HS-5 (cell line): ENCODE measurements around the gene CAPN3.
A peak's percentile ranks its signal among the peaks of the same experiment; 100 is the strongest.
"Not testable (repeated sequence)": the region's sequence is repeated elsewhere in the genome, so short reads cannot be mapped to it uniquely, and the experiment has no call there.

Experiments
- DNase-seq: peaks from one replicate; pipeline ENCODE4 v3.0.0-alpha.2; 2012; ENCODE audit warnings: low read depth

Gene CAPN3

DNA sequence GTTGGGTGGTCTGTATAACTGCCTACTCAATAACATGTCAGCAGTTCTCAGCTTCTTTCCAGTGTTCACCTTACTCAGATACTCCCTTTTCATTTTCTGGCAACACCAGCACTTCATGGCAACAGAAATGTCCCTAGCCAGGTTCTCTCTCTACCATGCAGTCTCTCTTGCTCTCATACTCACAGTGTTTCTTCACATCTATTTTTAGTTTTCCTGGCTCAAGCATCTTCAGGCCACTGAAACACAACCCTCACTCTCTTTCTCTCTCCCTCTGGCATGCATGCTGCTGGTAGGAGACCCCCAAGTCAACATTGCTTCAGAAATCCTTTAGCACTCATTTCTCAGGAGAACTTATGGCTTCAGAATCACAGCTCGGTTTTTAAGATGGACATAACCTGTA, at the start of gene CAPN3:
TSS of gene CAPN3 (plus strand) at position 253 of the 400 bp plus-strand sequence. CDS start 305 bp downstream, outside the sequence.
- DNase-seq: no peak

DNA sequence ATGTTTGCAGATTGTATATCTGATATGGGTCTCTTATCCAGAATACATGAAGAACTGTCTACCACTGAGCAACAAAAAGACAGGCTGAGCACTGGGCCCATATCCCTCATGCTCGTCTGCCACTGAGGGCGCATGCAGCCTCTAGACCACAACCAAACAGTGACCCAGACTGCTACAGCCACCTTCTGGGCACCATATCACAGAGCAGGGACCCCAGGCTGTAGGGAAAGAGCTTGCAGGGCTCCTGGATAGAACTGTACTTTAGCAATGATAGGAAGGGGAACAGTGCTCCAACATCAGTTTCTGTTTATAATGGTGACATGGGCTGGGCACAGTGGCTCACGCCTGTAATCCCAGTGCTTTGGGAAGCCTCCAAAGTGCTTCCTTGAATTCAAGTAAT, 45.8 kb upstream of the CAPN3 start:
- DNase-seq: no peak

DNA sequence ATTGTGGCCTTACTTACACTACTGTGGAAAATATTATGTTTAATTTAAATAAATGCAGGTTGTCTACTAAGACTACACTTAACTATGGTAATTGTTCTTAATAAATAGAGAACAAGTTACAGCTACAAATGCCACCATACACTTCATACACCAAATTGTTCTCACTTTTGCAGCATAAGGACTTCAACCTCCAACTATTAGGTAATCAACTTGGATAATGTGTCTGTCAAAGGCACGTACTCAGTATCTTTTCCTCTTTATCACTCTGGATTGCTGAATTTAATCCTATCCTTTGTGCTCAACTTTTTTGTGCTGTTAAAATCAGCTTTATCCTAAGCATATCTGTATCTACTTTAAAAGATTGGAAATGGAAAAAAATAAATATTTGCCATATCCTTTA, 44.5 kb upstream of the CAPN3 start:
- no peak for DNase-seq

DNA sequence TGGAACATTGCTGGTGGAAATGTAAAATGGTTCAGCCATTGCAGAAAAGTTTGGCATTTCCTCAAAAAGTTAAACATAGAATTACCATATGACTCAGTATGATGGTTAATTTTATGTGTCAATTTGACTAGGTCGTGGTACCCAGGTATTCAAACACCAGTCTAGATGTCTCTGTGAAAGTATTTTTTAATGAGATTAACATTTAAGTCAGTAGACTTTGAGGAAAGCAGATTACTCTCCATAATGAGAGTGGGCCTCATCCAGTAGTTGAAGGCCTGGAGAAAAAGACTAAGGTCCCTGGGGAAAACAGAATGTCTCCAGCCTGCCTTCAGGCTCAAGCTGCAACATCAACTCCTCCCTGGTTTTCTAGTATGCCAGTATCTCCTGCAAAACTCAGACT, 43.8 kb upstream of the CAPN3 start:
- no peak for DNase-seq

DNA sequence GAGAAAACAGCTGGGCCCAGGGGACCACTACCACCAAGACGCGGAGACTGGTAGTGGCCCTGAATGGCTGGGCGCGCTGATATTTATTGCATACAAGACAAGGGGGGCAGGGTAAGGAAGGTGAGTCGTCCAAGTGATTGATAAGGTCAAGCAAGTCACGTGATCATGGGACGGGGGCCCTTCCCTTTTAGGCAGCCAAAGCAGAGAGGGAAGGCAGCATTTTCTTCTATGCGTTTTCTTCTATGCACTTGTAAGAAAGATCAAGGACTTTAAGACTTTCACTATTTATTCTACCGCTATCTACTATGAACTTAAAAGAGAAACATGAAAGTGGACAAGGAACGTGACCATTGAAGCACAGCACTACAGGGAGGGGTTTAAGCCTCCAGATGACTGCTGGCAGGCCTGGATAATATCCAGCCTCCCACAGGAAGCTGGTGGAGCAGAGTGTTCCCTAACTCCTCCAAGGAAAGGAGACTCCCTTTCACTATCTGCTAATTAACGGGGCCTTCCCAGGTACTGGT, 43.0 kb upstream of the CAPN3 start:
- DNase-seq: not testable (repeated sequence)

DNA sequence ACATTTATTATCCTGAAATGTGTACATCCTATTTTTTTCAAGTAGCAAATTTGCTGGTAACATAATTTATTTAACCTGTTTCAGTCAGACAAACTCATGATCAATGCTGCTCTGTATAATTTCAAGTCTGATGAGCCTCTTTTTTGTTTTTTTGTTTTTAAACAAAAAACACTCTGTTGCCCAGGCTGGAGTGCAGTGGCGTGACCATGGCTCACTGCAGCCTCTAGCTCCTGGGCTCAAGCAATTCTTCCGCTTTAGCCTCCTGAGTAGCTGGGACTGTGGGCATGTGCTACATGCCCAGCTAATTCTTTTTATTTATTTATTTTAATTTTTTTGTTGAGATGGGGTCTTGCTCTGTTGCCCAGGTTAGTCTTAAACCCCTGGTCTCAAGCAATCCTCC, 40.1 kb upstream of the CAPN3 start:
- no peak for DNase-seq

DNA sequence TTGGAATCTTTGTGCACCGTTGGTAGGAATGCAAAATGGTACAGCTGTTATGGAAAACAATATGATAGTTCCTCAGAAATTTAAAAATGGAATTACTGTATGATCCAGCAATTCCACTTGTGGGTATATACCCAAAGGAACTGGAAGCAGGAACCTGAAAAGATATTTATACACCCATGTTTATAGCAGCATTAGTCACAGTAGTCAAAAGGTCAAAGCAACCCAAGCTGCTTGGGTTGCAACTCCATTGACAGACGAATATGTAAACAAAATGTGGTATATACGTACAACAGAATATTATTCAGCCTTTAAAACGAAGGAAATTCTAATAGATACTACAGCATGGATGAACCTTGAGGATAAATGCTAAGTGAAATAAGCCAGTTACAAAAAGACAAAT, 35.0 kb upstream of the CAPN3 start:
- DNase-seq: no peak

DNA sequence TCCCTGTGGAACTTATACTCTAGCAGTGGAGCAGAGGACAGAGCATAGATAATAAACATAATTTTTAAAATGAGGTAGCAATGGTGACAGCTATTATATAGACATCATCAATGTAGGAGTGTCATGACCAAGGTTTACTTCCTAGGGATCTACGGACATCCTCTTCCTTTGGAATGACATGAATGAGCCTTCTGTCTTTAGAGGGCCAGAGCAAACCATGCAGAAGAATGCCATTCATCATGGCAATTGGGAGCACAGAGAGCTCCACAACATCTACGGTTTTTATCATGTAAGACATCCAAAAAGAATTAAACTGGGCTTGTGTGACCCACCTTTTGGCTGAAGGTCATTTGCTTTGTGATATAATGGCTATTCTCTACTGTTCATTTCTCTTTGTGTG, 30.1 kb upstream of the CAPN3 start:
- DNase-seq: no peak

DNA sequence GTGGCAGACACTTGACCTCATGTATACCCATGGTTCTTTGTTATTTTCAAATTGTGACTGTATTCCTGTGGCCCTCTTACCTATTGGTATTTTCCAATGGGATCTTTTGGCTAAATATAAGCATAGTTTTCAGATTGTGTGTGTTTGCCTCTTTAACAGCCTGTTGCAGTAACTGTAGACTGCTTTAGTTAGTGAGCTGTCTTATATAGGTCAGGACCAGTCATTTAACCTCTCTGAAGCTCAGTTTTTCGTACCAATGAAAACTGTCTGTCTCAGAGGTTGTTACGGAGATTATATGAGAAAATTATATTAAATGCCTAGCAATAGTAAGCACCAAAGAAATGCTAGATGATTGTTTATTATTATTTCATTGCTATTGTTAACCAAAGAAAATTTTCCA, 29.3 kb upstream of the CAPN3 start:
- no peak for DNase-seq

DNA sequence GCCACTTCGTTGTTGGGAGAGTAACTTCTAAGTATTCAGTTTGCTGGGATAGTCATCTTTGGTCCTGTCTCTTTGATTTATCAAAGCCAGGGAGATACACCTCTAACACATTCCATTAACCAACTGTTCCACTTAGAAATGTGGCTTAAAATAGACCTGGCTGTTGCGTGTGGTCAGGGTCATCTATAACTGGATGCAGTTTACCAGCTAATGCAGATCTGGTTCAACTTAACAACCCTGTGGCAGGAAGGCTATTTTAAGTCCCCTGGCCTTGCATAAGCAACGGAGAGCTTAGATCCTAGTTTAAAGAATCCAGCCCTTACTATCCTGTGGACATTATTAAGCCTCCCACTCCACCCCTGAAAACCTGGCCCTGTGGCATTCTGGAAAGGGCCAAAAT, 28.1 kb upstream of the CAPN3 start:
- DNase-seq: no peak

DNA sequence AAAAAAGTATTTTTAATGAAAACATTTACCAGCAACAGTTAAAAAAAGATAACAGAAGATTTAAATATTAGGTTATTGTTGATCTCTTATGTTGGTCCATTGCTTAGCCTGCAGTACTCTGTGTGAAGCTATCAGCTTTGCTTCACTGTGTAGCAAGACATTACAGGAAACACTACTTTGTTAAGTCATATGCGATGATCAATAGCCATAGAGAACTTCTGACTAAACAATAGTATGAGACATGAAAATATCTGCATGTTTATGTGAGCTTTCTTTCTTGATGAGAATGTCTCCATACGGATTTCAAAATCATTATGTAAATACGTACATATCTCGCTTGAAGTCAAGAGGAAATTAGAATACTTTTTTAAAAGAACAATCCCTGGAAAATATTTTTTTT, 27.0 kb upstream of the CAPN3 start:
- DNase-seq: peak; percentile 77

DNA sequence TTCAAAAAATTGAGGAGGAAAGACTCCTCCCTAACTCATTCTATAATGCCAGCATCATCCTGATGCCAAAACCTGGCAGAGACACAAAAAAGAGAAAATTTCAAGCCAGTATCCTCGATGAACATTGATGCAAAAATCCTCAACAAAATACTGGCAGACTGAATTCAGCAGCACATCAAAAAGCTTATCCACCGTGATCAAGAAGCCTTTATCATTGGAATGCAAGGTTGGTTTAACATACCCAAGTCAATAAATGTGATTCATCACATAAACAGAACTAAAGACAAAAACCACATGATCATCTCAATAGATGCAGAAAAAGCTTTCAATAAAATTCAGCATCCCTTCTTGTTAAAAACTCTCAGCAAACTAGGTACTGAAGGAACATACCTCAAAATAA, 24.2 kb upstream of the CAPN3 start:
- DNase-seq: no peak

DNA sequence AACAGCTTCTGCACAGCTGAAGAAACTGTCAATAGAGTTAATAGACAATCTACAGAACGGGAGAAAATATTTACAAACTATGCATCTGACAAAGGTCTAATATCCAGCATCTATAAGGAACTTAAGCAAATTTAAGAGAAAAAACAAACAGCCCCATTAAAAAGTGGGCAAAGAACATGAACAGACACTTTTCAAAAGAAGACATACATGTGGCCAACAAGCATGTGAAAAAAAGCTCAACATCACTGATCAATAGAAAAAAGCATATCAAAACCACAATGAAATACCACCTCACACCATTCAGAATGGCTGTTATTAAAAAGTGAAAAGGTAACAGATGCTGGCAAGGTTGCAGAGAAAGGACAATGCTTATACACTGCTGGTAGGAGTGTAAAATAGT, 22.7 kb upstream of the CAPN3 start:
- not testable (repeated sequence) for DNase-seq

DNA sequence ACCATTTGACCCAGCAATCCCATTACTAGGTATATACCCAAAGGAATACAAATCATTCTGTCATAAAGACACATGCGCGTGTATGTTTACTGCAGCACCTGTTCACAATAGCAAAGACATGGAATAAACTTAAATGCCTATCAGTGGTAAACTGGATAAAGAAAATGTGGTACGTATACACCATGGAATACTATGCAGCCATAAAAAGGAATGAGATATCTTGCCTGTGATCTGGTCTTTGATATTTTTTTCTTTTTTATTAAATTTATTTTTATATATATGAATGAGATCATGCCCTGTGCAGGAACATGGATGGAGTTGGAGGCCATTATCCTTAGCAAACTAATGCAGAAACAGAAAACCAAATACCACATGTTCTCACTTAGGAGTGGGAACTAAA, 22.2 kb upstream of the CAPN3 start:
- DNase-seq: not testable (repeated sequence)

DNA sequence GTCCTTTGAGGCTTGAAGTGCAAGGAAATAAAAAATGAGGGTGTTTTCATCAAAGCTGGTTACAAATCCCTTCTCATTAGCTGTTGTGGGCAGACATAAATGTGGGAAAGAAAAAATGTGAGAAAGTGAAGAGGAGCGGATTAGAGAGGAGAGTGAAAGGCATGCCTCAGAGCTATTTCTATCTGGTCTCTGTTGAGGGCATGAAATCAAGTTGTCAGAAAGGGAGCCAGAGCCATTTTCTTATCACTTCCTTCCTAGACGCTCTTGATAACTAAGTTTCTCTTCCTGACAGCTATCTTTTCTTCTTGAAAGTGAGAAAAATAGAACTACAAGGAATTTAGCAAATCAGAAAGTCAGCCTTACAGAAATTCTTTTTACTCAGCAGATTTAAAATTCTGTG, 20.8 kb upstream of the CAPN3 start:
- DNase-seq: no peak

DNA sequence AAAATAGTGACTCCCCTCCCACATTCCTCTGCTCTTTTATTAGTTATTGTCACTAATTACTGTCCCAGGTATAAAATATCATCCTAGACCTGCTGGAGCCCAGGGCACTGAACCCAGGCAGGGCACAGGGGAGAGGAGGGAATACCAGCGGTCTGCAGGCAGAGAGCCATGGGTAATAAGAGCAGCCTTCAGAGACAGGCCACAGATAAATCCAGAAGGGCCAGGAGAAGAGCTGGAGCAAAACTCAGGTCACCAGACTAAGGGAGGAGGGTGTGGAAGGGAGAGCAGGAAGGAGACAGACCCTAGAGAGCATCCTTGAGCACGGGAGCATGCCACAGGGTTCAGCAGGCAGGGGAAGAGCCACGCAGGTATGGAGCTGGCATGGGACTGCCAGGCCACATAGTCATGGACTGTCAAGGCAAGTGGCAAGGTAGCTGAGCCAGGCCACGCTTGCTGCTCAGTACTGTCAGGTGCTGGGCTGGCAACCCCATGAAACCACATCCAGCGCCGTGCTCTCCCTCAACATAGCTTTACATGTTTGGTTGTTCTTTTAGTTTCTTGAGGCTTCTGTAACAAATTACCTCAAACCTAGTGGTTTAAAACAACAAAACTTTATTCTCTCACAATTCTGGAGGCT, 15.6 kb upstream of the CAPN3 start:
- no peak for DNase-seq

DNA sequence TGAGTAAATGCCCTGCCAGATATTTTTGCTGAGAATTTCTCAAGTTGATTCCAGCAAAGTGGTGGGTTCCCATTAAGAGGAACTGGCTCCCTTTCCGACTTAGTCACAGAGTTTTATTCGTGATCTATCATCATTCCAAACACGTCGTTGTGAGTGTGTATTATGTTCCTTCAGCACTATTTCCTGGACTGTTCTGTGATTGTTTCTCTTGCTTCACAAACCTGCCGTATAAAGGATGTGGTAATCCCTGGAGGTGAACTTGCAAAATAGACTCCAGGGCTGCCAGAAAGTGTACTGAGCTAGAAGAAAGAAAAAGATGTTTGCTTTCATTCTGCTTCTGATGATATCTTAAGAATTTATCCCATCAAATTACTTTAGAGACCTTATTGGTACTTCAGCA, 14.5 kb upstream of the CAPN3 start:
- DNase-seq: peak; percentile 74

DNA sequence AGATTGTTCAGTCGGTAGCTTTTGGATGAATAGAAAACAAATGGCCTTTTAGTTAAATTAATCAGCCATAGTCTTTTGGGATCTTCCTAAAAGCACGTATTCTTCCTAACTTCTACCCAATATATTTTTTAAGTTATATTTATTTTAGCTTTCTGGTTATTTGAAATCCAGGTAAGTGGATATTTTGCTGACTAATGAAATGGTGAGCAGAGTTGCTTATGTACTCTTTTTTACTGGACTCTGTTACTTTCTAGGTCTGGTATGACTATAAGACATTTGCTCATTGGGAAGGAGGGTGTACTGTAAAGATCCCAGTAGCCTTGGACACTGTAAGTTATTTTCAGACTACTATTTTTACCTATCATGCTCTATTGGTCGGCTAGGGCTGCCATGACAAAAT, 13.8 kb upstream of the CAPN3 start:
- no peak for DNase-seq

DNA sequence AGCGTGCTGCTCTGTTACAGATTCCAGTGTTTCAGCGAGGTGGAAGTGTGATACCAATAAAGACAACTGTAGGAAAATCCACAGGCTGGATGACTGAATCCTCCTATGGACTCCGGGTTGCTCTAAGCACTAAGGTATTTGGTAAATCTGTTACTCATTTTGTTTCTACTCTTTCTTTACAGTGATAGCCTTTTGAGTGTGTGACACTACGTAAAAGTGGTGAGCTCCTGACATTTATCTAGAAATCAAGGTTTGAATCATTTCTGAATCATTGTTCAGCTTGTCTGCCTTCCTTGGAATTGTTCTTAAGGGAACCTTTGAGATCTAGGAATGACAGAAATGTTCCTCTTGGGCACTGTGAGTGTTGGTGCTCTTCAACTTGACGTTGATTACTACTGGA, 11.2 kb upstream of the CAPN3 start:
- peak; percentile 78 for DNase-seq

DNA sequence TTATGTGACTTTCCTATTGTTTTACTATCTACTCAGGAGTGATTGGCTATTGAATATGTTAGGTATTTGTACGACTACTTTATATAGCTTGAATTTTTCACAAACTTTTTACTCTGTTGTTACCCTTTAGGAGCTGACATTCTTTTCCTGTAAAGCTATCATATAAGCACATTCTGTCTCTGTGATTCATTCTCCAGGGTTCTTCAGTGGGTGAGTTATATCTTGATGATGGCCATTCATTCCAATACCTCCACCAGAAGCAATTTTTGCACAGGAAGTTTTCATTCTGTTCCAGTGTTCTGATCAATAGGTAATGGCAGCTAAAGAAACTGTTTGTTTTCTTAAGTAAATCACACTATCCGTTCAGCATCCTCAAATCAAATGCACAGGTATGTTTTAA, 10.1 kb upstream of the CAPN3 start:
- no peak for DNase-seq

DNA sequence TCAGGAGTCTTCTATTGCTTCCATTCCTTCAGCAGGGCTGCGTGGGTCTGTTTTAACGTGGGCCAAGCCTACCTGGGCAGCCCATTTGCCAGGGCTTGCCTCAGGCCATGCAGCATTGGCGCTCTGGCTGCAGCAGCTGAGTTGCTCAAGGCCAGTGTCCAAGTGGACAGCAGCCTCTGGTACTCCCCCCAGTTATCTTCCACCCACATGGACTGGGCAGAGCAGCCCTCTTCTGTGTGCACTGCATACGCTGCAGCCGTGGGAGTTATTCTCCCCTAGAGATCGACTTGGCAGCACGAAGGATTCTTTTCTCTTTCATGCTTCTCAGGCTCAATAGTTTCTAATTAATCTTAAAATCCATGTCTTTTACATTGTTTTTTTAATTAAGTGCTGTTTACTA, 6.9 kb upstream of the CAPN3 start:
- no peak for DNase-seq

DNA sequence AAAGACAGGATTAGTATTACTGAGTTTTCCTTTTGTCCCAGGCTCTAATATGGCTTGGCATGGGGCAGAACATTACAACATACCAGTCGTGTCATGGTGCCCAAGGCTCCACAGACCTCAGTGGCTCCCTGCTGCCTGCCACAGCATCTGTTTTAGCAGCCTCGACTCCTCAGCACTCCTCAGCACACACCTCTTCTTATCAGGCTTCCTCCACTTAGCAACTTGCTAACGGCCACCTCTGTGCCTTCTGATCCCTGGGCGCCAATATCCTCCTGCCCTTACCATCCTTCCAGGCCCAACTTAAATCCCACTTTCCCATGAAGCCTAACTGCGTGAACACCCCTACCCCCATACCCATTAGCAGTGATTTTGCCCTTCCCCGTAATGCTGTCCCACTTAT, 6.2 kb upstream of the CAPN3 start:
- no peak for DNase-seq

DNA sequence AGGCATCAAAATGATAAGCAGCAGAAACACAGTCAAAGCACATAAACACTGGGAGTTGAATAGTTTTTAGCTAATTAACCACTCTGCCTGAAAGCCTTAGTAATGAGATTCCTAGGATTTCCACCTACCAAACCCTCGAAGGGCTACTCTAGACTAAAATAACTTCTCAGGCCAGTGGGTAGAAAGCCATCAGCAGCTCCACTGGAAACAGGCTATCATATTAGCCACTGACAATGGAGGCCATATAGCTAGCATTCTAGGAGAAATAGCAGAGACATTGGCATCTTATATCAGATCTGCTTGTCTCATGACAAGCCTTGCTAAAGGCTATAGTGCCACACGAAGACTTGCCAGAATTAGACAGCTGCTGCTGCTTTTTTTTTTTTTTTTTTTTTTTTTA, 4.5 kb upstream of the CAPN3 start:
- no peak for DNase-seq

DNA sequence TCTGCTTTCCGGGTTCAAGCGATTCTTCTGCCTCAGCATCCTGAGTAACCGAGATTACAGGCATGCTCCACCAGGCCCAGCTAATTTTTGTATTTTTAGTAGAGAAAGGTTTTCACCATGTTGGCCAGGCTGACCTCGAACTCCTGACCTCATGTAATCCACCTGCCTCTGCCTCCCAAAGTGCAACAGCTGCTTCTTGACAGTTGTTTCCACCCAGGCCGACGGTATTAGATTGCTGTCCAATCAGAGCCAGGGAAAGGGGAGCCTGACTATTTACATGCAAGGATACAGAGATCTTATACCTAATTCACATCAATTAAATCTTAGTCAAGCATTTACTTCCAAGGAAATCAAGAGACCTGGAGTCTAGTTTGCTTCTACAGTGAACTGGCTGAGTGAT, 4.0 kb upstream of the CAPN3 start:
- DNase-seq: no peak

DNA sequence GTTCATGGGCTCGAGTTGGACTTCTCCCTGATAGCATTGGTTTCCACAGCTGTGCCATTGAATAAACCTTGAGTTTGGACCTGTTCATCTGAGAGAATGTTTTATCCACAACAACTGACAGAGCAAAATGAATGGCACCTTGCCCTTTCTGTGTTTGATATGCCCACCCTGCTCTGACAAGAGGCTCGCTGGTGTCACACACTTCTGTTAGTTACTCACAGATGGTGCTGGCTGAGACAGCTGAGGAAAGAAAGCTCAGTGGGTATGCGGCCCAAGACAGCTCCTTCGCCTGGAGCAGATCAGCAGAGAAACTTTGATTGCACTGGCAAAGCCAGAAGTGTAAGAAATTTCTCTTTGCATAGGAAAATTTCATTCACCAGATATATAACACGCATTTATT, 2.5 kb upstream of the CAPN3 start:
- no peak for DNase-seq
